ENCODE data around the gene CIITA. TPM values are rescaled to one million over a fixed set of nuclear protein-coding genes. Genes with fewer than 3 reads are reported as not detected.

The CIITA gene
- total and polyA plus RNA-seq, 9 of the 15 experiments (the other 6 are each of a cell fraction or from before 2014, with no cell fraction given), result 0.01 to 0.20 (median 0.11) TPM; not detected in 4

- in situ Hi-C loops (cut with MboI) (loop anchor here (10.0 kb wide), 1 partner anchor 678 kb away; no protein-coding TSS in a partner anchor), intact Hi-C loops (cut with micrococcal nuclease) (no loop called here)
- no peak for DNase-seq (ENCODE audit: extremely low read depth in 1 of 4, low spot score in 3 of 4)
- Histone ChIP-seq H2AFZ (ENCODE audit: low read depth, low read length) (no peak overlapping the region), H3K9me3 (replicated peaks; ENCODE audit: control insufficient read depth, insufficient read depth, low read depth, low read length) (no peaks in the 10 kb centered on the region), H3K9me1 (ENCODE audit: control insufficient read depth, insufficient read depth, low read length) (no peaks in the 10 kb centered on the region), H4K20me1 (replicated peaks; ENCODE audit: control insufficient read depth, insufficient read depth, low read length) (peaks cover 33% of the 10 kb centered on the region), H3K27ac (ENCODE audit: extremely low read depth, low read depth, low read length) (no peak overlapping the region), H3K27me3 (ENCODE audit: control insufficient read depth in 2 of 2, insufficient read depth in 2 of 2, low read length in 2 of 2) (no peaks in the 10 kb centered on the region), H3K9ac (ENCODE audit: insufficient read depth in 1 of 2, low read depth in 2 of 2, low read length in 2 of 2) (no peak overlapping the region), H3K36me3 (ENCODE audit: control insufficient read depth, insufficient read depth, low read length) (peaks cover 45% of the 10 kb centered on the region), H3K4me2 (ENCODE audit: insufficient read depth, low read length) (no peak overlapping the region), H3K4me3 (no peak overlapping the region), H3K4me1 (replicated peaks in 1 of 2; ENCODE audit: control insufficient read depth in 2 of 2, insufficient read depth in 2 of 2, low read length in 2 of 2) (peaks cover 0 to 9% of the 10 kb centered on the region in 2 experiments; a peak in 2 of 5 replicates), H3K79me2 (ENCODE audit: control insufficient read depth, insufficient read depth, low read length) (peaks cover 23% of the 10 kb centered on the region; the same call in 2 of the 3 replicates)
- 83% methylated on average over 11 of the region's 11 CpGs for WGBS (ENCODE audit: insufficient coverage, low coverage, missing lambda C conversion rate)
- no peak for ATAC-seq
- BruUV-seq (replicated peaks), result no TSS peak
- ChIA-PET CTCF (ENCODE audit: low intra/inter-chr PET ratio) (no interaction called here), POLR2A (interaction anchor here (0.5 to 1.5 kb wide), 4 partner anchors 9 to 313 kb away, joined by 3 to 6 read pairs (median 4); partner anchors contain the start of gene DEXI)
- FAIRE-seq, result no peak
- TF ChIP-seq CC2D1A (IDR thresholded peaks at IDR 0.05) (no peak), BCOR (IDR thresholded peaks at IDR 0.05) (peak; percentile 71), IRF9 (tag; IDR thresholded peaks at IDR 0.05) (no peak), CBX3 (IDR thresholded peaks at IDR 0.05; ENCODE audit: borderline replicate concordance in 1 of 2, low read length in 2 of 2) (no peak), RBM25 (IDR thresholded peaks at IDR 0.05; ENCODE audit: low read depth, low read length, severe bottlenecking) (peak; percentile 76), ZFP36 (IDR thresholded peaks at IDR 0.05; ENCODE audit: low read depth, low read length, partially characterized antibody) (peak; percentile 77), IFI16 (CRISPR knock-in tag; IDR thresholded peaks at IDR 0.05) (no peak)
These were observed 56.1 kb downstream of the CIITA start for GRCh38 chr16:10932959-10933710.
